SW 1271 (cell line): ENCODE data around the gene C14orf180.

Experiments used
- DNase-seq, 2 experiments: peaks; one replicate each; lab custom pipeline; 2025; lab: John Stamatoyannopoulos, UW

C14orf180 gene

DNA sequence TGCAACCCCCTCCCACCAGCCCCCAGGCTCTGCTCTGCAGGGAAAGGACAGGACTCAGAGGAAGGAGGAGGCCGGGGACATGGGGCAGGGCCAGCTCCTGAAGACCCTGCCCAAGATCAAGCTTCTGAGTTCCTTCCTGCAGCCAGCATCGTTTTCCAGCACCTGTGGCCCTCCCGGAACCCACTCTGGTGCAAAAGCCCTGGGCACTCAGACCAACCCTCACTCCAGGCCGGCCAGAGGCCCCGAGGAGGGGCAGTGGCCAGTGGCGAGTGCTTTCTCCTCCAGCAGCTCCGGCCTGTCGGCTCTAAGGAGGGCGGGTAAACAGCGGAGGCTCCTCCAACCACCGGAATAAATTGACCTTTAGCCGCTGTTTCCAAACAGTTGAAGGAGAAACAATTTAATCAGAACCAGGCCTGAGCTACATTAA, 14.2 kb downstream of the C14orf180 start:
- DNase-seq: no peak

DNA sequence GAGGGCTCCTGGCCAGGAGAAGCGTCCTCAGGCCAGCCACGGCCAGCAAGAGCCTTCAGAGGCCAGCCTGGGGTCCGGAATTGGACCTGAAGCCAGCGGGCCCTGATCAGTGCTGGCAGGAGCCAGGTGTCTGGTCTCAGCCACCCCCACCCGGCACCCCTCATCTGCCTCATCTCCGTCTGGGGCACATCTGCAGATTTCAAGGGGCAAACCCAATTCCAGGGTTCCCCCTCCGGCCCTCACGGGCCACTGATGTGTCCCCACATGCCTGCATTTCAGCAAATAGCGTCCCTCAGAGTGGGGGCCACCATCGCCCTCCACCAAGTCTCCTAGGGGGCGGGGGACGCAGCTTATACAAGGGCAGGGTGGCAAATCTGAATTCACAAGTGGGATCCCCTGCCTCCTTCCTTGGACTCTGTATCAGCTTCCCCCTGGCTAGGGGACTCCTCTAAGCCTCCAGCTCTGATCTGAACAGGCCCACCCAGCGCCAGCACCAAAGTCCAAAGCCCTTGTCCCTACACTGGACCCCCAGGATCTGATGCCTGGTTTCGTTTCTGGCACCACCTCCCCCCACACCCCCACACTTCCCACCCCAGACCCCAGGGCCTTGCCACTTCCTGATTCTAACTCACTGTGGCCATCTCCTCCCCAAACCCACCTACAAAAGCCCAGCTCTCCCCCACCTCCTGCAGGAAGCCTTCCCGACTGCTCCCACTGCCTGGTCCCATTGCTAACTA, 14.9 kb downstream of the C14orf180 start:
- DNase-seq: no peak

DNA sequence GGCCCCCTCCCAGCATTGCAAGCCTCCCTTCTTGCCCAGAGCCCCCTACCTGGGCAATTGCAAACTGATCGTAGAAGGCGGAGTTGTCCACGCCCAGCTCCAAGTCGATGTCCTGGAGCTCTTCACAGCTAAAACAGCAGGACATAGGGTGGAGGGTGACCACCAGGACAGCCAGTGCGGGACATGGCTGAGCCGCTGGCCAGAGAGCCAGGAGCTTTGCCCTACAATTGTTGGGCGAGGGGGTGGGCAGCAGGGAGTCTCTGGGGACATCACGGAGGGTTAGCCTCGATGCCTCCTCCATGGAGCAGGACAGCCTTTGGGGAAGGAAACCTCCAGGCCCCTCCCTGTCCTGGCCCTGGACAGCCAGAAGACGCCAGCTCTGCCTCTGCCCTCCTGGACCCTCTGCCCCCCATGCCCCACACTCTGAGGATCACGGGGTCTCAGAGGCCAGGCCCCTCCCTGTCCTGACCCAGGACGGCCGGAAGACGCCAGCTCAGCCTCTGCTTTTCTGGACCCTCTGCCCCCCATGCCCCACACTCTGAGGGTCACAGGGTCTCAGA, 15.6 kb downstream of the C14orf180 start:
- DNase-seq: no peak

GRCh38 chr14:104595911-104596450, 16.4 kb downstream of the C14orf180 start:
- DNase-seq: no peak

GRCh38 chr14:104596451-104596918, 16.9 kb downstream of the C14orf180 start:
- DNase-seq: no peak

DNA sequence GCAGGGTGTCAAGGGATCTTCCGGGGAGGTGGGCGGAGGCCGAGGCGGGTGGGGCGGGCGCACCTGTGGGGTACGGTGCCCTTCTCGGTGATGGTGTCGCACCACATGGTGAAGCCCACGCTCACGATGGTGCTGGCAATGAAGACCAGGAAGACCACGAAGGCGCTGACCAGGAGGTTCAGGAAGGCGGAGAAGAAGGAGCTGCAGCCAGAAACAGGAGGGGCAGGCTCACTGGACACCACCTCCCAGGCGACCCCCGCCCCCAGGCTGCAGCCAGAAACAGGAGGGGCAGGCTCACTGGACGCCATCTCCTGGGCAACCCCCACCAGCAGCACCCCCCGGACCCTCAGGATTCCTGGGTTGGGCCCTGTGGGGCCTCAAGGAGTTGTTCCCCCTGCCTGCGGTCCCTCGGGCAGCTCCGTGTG, 17.4 kb downstream of the C14orf180 start:
- DNase-seq: no peak

- no peak for DNase-seq
These were observed 18.0 kb downstream of the C14orf180 start for GRCh38 chr14:104597576-104597975.

DNA sequence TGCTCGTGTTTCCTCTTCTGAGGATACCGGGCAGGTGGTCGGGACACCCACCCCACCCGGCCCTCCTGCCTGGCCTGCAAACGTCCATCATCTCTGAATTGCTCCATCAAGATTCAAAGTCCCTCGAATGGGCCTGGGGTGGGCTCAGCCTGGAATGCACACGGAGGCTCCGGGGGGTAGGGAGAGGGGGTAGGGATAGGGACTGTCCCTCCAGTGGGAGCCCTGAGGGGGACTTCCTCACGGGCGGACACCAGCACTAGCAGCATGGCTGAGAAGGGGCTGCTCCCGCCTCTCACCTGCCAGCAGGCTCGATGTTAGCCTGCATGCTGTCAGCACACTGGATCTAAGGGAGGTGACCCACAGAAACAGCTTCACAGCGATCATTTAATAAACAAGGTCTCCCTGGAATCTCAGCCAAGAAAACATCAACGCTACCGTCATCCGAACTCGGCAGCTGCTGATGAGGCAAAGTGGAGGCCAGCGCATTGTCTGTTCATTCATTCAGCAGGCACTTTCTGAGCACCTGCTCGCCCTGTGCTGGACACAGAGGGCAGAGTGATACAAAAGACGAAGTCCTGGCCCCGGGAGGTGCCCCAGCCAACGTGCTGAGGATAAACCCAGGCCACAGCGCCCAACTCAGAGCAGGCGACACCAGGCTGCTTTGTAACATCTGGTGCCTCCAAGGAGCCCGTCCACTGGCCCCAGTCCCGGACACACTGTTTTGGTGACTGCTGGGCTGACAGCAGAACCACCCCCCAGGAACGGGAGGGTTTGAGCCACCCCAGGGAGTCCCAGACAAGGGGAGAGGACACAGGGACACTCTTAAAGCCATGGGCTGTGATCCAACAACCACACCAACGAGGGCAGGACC, 18.7 kb downstream of the C14orf180 start:
- DNase-seq: no peak

GRCh38 chr14:104598910-104599273, 19.3 kb downstream of the C14orf180 start:
- DNase-seq: no peak

DNA sequence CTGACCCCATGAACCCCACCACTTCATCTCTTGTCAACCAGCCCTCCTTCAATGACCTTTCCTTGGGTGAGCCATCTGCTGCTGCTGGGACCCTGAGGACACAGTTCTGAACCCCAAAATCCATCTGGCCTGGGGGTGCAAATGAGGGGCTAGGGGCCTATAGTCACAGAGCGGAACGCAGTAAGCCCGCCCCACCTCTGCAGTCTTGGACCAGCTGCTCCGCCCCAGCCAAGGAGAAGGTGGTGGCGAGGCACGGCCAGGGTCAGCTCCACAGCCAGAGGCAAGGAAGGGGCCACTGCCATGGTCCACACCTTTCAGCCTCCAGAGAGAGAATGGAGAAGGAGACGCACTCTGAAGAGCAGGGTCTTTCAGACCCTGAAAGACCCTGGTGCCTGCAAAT, 19.9 kb downstream of the C14orf180 start:
- DNase-seq: no peak

- peak in 1 of 2 experiments; percentile 11 for DNase-seq
These were observed 20.6 kb downstream of the C14orf180 start for GRCh38 chr14:104600141-104600643.

GRCh38 chr14:104600805-104601204, 21.2 kb downstream of the C14orf180 start:
- DNase-seq: no peak

GRCh38 chr14:104601786-104602185, 22.2 kb downstream of the C14orf180 start:
- DNase-seq: no peak

GRCh38 chr14:104602315-104602932, 22.9 kb downstream of the C14orf180 start:
- no peak for DNase-seq

DNA sequence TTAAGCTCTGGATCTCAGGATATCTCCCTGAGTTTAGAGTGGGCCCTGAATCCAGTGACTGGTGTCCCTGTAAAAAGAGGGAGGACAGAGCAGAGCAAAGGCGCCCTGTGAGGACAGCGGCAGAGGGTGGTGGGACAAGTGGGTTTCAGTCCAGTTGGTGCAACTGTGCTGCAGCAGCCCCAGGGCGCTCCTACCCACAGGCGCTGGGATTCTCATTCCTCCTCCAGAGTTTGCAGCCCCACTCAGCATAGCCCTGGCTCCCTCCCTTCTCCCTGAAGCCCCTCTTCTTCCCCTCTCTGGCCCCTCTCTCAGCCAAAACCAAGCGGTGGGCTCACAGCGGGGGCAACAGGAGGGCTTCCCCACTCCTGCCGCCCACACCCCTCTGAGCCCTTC, 23.4 kb downstream of the C14orf180 start:
- DNase-seq: no peak

DNA sequence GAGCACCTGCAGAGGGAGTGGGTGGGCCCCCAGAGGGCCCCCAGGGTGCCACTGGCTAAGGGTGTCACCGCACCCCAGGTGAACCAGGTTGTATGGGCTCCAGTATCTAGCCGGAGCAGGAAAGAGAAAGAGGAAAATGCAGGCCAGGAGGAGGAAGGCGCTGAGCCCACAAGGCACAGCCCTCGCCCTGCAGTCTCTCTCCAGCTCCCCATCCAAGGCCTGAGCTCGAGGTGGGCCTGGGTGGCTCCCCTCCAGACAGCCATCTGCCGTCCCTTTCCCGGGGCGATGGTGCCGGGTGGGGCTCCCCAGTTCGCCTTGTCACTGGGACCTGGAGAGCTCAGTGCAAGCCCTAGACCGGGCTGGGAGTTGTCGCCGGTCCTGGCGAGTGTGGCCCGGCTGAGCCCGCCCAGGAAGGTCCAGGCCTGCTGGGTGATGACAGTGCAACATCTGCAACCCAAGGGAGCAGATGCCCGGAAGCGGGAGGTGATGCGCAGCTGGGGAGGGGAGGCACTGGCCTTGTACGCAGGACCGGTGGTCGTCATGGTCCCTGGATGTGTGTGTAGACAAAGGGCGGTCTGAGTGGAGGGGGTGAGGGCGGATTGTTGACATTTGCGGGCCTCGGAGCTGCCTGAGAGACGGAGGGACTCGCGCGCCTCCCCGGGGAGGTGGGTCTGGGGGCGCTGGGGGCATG, 24.3 kb downstream of the C14orf180 start:
- DNase-seq: no peak

GRCh38 chr14:104604458-104605449, 25.2 kb downstream of the C14orf180 start, which contains the start of gene TMEM179:
Gene TMEM179, minus strand, starts transcription at chr14:104604772. Its CDS starts 31 bp downstream, at chr14:104604741.
- no peak for DNase-seq

GRCh38 chr14:104609666-104610065, 30.1 kb downstream of the C14orf180 start:
- DNase-seq: no peak

GRCh38 chr14:104610749-104611310, 31.3 kb downstream of the C14orf180 start:
- no peak for DNase-seq
